Renal cortex interstitium (tissue), 11 donors: Measurements from ENCODE around the gene ENTPD8. TPM values are rescaled to one million over a fixed set of nuclear protein-coding genes. Genes with fewer than 3 reads are reported as not detected.

Experiments used
- DNase-seq, 11 donors: peaks; one replicate each; pipeline ENCODE4 v3.0.0-alpha.2; 2013; ENCODE audit warnings: low read depth in 9 of 11, low spot score in 4 of 11; ENCODE audit errors: extremely low read depth in 1 of 11
- polyA plus RNA-seq, 3 donors: library from polyadenylated mRNA; unstranded; fragments of 120-200 nt; gene quantifications; one replicate each; pipeline ENCODE4 v1.2.1, GENCODE V29; 2013; ENCODE audit not compliant: insufficient read length in 3 of 3

Gene ENTPD8
- polyA plus RNA-seq, 3 donors = 0.14 to 0.68 (median 0.63) TPM

DNA sequence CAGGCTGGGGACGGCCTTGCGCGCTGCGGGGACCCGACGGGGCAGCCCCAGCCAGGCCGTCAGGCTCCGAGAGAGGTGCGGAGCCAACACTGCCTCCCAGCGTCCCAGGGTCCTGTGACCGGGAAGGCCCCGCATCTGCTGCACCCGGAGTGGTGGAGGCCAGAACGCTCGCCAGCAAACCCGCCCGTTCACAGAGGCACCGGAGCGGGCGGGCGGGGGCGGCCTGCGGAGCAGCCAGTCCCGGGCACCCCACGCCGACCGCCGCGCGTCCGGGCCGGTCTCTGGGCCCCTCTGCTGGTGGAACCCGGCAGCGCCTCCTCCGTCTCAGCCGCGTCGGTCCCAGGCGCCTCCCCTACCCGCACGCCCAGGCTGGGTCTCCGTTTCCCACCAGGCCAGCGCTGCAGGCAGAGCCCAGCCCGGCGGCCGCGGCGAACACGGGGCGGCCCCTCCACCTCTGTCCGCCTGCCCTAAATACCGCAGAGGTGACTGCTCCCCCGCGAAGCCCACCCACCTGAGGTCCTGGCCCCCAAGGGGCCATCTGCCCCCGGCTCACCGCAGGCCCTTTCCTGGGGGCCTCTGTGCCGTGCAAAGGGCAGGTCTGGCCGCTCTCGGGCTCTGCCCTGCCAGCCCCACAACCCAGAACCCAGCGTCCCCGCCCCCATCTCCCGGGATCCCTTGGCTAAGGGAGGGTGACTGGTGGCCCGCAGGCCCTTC, 34.1 kb downstream of the ENTPD8 start:
- peak in 9 of 11 donors; percentile 20 to 72 (median 69) for DNase-seq

DNA sequence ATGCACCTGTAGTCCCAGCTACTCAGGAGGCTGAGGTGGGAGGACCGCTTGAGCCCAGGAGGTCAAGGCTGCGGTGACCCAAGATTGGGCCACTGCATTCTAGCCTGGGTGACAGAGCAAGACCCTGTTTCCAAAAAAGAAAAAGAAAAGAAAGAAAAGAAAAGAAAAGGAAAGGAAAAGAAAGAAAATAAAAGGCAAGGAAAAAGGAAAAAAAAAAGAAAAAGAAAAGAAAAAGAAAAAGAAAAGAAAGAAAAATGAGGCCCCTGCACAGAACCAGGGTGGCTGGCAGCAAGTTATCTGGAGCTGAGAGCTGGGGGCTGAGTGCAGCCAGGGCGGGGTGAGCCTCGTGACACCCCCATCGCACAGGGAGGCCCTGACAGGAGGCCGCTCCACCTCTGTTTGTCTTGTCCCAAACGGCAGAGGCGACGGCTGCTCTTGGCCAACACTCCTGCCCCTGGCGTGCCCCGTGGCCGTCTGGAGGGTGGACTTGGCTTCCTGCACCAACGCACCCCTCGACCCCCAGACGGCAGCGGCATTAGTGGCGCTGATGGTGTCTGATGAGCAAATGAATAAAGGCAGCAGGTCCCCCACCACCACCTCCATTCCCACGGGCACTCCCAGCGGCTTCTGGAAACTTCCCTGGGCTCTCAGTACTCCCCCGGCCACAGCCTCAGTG, 34.9 kb downstream of the ENTPD8 start:
- DNase-seq = no peak

DNA sequence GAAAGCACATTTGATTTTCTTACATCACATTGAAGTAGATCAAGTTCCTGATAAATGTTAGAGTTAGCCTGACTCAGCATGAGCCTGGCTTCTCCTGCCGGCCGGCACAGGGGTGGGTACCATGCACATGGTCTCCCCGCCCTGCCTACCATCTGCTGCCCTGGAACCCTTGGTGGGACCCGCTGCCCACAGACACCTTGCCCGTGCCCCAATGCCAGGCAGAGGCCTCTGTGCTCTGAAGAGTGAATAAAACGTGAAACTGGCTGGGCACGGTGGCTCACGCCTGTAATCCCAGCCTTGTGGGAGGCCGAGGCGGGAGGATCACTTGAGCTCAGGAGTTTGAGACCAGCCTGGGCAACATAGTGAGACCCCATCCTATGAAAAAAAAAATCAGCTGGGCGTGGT, 35.5 kb downstream of the ENTPD8 start:
- no peak for DNase-seq

DNA sequence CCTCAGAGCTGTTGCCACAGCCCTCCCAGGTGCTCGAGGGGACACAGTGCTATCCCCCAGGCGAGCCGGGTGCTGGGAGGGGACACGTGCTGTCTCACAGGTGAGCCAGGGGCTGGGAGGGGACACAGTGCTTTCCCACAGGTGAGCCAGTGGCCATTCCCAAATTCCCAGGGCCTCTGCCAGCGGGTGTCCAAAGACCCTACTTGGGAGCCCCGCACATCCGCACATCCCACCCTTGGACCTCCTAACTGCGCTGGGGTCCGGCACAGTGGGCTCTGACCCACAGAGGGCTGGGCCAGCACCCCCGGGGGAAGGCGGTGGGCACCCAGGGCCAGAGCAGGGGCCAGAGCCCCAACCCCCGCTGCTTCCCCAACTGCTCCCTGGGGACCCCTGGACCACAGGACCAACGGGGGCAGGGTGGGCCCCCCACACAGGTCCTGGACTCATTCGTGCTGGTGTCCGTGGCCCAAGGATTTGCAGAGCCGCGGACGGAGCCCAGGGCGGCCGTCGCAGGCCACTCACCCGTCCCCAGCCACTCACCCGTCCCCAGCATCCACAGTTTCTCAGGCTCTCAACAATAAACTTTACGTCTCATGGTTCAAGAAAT, 36.1 kb downstream of the ENTPD8 start:
- DNase-seq = no peak

DNA sequence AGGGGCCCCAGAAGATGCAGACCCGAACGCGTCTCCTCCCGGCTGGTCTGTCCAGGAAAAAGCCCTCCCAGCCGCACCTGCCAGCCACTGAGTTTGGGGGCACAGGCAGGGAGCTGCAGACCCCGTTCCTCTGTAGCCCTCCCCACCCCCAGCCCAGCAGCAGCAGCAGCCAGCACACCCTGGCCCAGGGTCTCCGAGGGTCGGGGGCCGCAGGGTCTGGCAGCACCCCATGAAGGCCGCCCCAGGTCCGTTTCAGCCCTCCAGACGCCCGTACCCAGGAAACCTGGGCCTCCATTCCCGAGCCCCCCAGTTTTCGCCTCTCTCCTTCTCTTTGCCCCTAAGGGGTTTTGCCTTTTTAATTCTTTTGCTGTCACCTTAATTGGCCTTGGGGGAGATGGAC, 37.9 kb downstream of the ENTPD8 start:
- DNase-seq = no peak

DNA sequence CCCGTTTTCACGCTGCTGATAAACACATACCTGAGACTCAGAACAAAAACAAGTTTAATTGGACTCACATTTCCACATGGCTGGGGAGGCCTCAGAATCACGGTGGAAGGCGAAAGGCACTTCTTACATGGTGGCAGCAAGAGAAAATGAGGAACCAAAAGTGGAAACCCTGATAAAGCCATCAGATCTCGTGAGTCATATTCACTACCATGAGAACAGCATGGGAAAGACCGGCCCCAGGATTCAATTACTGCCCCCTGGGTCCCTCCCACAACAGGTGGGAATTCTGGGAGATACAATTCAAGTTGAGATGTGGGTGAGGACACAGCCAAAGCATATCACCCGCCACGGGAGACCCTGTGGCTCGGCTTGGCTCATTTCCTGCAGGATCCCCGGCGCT, 38.4 kb downstream of the ENTPD8 start:
- DNase-seq = no peak

DNA sequence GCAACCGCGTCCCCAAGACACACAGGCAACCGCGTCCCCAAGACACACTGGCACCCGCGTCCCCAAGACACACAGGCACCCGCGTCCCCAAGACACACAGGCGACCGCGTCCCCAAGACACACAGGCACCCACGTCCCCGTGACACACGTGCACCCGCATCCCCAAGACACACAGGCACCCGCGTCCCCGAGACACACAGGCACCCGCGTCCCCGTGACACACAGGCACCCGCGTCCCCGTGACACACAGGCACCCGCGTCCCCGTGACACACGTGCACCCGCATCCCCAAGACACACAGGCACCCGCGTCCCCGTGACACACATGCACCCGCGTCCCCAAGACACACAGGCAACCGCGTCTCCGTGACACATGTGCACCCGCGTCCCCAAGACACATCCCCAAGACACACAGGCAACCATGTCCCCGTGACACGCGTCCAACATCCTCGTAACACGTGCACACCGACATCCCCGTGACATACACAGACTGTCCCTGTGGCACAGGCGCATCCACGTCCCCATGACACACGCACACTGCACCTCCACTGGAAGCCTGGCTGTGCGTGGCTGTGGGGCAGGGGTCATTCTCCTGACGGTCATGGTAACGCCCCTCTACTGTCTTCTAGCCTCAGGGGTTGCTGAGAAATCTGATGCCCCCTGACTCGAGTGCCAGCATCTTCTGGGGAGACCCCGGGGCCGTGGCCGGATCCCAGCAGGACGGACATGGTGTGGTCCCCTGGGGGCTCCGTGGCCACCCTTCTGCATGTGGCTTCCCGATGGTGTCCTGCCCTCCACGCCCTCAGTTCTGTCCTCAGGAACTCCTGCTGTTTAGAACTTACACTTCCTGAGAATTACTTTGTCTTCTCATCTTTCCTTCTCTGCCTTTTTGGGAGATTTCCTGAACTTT, 42.3 kb downstream of the ENTPD8 start:
- no peak for DNase-seq

DNA sequence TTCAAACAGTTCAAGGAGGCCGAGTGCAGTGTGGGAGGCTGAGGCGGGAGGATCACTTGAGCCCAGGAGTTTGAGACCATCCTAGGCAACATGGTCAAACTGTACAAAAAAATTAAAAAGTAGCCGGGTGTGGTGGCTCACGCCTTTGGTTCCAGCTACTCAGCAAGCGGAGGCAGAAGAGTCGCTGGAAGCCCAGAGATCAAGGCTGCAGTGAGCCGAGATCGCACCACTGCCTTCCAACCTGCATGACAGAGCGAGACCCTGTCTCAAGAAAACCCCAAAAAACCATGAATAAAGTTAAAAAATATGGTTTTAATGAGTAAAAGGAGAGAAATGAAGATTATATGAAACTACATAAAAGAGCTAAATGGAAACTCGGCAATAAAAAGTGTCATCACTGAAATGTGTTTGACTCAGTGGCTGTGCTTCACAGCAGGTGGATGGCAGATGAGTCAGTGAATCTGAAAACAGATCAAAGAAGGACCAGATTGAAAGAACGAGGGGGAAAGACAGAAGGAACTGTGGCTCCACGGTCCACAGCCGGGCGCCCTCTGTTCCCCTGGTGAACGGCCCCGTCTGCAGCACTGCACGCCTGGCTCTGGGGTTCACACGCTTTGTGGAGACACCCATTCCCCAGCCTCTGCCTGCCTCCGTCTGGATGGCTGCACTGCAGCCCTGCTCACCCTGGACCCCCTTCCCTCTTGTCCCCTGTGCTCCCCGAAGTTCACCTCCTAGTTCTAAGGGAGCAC, 43.3 kb downstream of the ENTPD8 start:
- DNase-seq = no peak

DNA sequence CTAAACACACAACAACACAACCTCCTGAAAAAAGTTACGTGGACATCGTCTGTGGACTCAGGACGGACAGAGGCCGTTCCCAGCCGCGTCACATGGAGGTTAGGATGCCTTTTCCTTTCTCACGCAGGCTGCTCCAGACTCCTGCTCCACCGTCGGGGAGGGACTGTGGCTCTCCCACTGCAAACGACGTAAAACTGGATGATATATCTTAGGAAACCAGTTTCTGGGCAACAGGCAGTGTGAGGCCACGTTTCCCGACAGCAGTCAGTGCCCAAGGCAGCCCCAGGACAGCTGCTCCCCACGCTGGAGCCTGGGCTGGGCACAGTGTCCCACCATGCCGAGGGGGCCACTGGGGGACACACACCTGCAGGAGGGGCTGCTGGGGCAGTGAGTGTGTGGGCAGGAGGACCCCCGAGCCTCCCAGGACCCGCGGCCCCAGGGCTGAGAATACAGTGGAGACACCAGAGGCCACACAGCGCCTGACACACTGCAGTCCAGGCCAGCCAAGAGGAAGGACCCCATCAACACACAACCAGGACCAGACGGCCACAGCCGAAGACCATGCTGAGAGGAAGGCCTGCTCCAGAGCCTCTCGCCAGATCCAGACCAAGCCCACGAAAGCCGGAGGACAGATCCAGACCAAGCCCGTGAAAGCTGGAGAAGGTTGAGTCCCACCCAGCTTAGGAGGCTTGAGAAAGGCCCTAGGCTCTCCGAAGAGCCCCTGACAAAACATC, 44.4 kb downstream of the ENTPD8 start:
- no peak for DNase-seq

DNA sequence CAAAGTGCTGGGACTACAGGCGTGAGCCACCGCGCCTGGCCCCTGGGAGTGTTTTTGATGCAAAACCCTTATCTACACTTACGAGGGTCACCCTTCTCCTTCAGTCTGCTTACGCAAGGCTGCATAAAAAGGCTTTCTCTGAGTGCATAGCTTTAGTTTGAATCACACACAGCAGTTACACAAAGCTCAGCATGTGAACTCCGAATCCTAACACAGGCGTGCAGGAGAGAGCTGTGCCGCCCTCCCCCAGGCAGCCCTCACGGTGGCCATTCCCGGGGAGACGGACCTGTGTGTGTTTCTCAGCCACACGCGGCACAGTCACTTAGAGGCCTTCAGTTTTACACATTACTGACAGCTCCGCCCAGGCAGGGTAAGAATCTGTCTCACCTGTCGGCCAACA, 44.9 kb downstream of the ENTPD8 start:
- no peak for DNase-seq

DNA sequence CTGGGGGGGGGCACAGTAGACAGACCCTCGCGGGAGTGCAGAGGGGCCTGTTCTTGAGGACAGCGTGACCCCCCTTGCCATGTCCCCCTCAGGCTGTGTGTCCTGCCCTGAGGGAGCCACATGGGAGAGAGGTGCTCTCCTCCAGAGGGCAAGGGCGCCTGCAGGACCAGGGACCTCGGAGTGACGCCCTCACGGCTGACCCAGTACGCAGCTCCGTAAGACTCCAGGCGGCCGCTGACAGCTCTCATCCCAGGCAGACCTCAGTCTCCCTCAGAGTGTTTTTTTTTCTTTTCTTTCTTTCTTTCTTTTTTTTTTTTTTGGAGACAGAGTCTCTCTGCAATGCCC, 45.5 kb downstream of the ENTPD8 start:
- DNase-seq = no peak

DNA sequence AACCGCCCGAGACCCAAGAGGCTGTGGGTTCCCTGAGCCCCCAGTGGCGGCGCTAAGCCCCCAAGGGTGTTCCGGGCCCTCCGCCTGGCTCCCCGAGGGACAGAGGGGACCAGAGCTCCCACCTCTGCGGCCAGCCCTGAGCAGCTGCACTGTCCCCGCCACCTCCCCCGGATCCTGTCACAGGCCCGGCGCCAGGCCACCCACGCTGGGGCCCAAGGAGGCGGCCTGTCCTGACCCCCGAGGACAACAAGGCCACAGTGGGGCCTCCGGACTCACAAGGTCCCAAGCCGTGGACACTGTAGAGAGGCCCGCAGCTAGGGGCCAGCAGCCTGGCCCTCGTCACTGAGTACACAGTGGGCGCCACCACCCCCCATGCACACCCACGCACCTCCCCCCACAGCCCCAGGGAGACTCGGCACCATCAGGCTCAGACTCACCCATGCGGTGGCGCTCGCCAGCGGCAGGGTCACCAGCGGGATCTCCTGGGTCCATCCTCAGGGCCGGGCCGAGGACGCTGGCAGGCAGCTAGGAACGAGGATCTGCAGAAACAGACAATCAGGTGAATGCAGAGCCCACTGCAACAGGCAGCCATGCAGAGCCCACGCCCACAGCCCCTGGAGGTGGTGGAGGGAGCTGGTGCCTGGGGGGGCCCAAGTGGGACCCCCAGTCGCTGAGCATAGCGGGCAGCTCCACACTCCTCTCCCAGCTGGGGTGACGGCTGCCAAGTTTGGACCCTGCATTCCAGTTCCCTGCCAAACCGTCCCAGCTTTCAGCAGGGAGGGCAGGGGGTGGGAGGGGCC, 46.1 kb downstream of the ENTPD8 start:
- no peak for DNase-seq

DNA sequence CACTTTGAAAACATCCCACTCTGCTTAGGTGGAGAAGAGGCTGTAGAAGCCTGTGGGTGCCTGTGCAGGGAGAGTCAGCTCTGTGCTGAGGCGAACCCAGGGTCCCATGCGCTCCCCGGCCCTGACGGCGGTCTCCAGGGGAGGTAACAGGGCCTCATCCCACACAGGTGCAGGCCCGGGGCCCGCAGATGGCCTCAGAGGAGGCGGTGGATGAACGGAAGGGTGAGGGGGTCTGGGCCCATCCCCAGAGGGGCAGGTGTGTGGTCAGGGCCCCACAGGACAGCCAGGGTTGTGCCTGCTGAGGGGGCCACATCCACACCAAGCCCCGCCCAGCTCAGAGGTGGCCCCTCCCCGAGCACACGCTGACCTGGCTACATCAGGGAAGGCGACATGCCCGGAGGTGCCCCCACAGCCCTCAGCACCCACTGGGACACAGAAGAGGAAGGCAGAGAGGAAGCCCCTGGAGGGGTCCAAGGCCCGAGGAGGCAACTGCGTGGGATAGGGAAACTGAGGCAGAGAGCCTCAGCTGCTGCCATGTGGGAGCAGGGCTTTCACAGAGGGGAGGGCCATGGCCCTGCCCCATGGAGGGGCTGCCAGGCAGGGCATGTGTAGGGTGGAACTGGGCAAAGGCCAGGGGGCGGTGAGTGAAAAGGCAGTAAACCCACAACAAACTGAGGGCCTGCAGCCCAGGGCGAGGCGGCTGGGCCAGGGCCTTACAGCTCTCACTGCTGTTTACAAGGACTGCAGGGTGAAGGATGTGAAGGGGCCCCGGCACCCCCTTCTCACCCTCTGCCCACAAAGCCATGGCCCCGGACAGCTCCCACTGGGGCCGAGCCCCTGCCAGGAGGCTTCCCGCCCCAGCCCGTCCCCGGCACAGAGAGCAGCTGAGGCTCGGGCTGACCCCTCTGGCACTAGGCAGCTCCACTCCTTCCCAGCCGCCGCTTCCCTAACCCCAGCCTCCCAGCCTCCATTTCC, 47.7 kb downstream of the ENTPD8 start:
- no peak for DNase-seq

DNA sequence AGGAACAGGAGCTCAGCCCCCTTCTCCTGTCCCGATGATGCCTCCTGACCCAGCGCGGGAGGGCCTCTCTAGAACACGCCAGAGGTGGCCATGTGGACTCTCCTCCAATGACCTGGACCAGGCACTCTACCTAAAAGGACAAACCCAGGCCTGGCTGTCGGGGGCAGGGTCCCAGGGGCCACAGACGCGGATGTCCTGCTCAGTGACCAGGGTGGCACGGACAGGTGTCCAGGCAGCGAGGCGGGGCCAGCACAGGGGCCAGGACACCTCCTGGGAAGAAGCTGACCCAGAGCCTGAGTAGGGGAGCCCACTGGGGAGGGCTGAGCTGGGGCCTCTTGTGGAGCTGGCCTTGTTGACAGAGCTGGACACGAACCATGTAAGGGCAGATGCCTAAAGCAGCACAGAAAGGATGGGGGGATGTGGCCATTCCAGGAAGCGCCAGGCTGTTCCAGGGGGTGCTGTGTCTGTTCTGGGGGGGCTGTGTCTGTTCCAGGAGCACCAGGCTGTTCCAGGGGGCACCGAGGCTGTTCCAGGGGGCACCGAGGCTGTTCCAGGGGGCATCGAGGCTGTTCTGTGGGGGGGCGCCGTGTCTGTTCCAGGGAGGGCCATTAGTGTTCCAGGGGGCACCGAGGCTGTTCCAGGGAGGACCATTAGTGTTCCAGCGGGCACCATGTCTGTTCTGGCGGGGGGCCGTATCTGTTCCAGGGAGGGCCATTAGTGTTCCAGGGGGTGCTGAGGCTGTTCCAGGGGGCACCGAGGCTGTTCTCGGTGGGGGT, 48.7 kb downstream of the ENTPD8 start:
- no peak for DNase-seq

DNA sequence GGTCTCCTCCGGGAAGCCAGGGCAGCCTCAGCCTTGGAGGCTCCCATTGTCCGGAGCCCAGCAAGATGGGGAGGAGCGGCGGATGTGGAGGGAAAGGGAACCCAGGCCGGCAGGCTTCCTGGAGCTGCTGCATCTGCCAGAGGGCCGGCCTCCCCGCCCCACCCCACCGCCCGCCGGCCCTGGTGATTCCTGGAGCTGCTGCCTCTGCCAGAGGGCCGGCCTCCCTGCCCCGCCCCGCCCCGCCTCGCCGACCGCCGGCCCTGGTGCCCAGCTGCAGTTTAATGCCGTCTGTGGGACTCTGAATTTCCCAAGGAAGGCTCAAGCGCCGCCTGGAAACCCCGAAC, 49.8 kb downstream of the ENTPD8 start:
- DNase-seq = no peak
